NB4 (cell line): ENCODE results near the gene CREG1.
A peak's percentile ranks its signal among the peaks of the same experiment; 100 is the strongest.

Experiments
- MYC ChIP-seq: IDR thresholded peaks from 2 replicates; pipeline ENCODE4 v1.6.1; 2011; ENCODE audit warnings: low read depth, low read length
- POLR2A ChIP-seq: IDR thresholded peaks from 2 replicates; pipeline ENCODE4 v1.6.1; 2011; ENCODE audit warnings: mild to moderate bottlenecking; ENCODE audit not compliant: insufficient read length; ENCODE audit errors: extremely low read depth
- TF ChIP-seq, protein P1 (sequence below): IDR thresholded peaks from one replicate; pipeline ENCODE4 v1.5.1; 2012; ENCODE audit warnings: low read depth, low read length
- TF ChIP-seq, protein P2 (sequence below): IDR thresholded peaks from 2 replicates; pipeline ENCODE4 v1.6.1; 2011; ENCODE audit warnings: low read depth, low read length

- TF ChIP-seq, protein P1, sequence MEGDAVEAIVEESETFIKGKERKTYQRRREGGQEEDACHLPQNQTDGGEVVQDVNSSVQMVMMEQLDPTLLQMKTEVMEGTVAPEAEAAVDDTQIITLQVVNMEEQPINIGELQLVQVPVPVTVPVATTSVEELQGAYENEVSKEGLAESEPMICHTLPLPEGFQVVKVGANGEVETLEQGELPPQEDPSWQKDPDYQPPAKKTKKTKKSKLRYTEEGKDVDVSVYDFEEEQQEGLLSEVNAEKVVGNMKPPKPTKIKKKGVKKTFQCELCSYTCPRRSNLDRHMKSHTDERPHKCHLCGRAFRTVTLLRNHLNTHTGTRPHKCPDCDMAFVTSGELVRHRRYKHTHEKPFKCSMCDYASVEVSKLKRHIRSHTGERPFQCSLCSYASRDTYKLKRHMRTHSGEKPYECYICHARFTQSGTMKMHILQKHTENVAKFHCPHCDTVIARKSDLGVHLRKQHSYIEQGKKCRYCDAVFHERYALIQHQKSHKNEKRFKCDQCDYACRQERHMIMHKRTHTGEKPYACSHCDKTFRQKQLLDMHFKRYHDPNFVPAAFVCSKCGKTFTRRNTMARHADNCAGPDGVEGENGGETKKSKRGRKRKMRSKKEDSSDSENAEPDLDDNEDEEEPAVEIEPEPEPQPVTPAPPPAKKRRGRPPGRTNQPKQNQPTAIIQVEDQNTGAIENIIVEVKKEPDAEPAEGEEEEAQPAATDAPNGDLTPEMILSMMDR, result no peak
- TF ChIP-seq, protein P2, sequence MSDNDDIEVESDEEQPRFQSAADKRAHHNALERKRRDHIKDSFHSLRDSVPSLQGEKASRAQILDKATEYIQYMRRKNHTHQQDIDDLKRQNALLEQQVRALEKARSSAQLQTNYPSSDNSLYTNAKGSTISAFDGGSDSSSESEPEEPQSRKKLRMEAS, result 0 out of 2 replicates have a peak, but pooled peaks have one; percentile 14
- TF ChIP-seq MYC (peak; percentile 61), POLR2A (peak; percentile 92)
These were observed at the start of gene CREG1 for GRCh38 chr1:167553136-167554027.
